Activated CD4-positive, alpha-beta T cell treated with anti-CD3 and anti-CD28 coated beads, Interleukin-2, Interleukin-6, amounts not matched to agents 100 ng/mL and 50 ng/mL, durations not matched to agents 16 hours and 8 hours (primary cell): Measurements from ENCODE around the gene STX12.

Experiments used
- DNase-seq: peaks from one replicate; pipeline ENCODE4 v3.0.0-alpha.2; 2020

Gene STX12

GRCh38 chr1:27872059-27872801 is 99.2 kb downstream of the STX12 start, which contains the start of gene THEMIS2:
Gene THEMIS2, plus strand, starts transcription at chr1:27872544. Its CDS starts 28 bp downstream, at chr1:27872572.
- DNase-seq, result peak; percentile 83

DNA sequence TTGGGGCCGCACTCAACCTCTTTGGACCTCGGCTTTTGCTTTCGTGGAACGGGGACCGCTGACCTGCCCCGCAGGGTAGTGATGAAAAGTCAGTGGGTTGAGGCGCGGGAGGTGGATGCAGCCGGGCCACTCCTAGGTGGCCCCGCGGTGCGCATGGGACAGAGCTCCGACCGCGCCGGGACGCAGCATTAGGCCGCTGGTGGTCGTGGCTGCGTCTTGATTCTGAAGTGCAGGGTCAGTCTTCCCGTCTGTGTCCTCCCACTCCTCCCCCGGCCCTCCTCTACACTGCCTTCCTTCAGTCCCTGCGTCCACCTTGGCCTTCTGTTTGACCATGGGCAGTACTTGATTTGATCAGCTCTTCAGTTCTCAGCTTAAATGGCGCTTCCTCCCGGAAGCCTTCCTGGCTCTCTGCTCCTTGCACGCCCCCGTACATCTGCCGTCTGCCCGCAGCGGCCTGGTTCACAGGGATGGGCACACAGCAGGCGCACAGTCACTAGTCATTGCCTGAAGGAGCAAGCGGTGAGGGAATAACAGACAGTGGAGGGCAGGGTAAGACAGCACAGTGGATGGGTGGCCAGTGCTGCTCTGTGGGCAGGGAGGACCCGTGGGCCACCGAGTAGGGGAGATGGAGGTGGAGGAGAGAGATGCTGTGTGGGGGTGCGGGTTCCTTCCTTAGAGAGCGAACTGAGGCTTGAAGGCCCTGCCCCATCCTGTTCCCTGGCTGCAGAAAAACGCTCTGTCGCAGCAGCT is 100.0 kb downstream of the STX12 start:
- DNase-seq, result peak; percentile 53

DNA sequence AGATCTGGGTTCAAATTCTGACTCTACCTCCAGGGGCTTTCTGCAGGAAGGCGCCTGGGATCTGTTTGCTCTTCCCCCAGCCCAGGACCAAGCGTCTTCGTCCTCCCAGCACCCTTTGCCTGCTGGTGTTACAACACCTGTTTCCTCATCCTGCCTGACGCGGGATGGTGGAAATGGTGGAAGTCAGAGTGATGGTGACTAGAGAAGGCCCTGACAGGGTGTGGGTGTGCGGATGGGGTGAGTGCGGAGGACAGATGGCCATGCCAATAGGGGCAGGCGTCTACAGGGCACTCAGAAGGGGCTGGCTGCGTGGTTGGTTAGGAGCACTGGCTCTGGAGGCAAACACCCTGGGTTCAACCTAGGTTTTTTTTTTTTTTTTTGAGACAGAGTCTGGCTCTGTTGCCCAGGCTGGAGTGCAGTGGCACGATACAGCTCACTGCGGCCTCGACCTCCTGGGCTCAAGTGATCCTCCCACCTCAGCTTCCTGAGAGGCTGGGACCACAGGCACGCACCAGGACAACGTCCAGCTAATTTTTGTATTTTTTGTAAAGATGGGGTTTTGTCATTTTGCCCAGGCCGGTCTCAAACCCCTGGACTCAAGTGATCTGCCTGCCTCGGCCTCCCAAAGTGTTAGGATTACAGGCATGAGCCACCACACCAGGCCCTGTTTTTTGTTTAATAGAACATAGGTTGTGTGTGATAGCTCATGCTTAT is 100.8 kb downstream of the STX12 start:
- peak; percentile 37 for DNase-seq
